Measurements from ENCODE around the gene ZNF891.

ZNF891 gene

DNA sequence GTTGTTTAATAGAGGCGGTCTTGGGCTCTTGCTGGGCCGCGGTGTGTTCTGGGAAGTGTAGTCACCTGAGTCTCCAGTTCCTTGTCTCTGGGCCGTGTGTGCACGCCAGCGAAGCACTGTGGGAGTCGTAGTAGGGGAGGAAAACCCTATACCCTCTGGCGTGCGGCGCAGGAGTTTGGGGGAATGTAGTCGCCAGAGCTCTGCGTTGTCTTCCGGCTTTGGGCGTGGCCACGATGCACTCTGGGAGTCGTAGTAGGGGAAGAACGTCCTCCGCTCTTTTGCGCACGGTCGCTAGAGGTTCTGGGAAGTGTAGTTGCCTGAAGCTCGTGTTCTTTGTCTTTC is 50.1 kb downstream of the ZNF891 start (continued):
- TF ChIP-seq ZNF211 (tag by site-specific recombination; IDR thresholded peaks at IDR 0.05; ENCODE audit: low read depth) (no peak), ZNF768 (tag by site-specific recombination; IDR thresholded peaks at IDR 0.05) (no peak; the same call in 1 of the 2 replicates), ZNF518A (tag by site-specific recombination; conservative IDR thresholded peaks at IDR 0.05; ENCODE audit: low read depth) (peak; percentile 88), ZNF133 (tag by site-specific recombination; IDR thresholded peaks at IDR 0.05) (no peak), ZNF596 (tag by site-specific recombination; IDR thresholded peaks at IDR 0.05) (no peak), ZNF391 (tag by site-specific recombination; IDR thresholded peaks at IDR 0.05; ENCODE audit: borderline replicate concordance, low read depth) (no peak), ZNF629 (tag by site-specific recombination; IDR thresholded peaks at IDR 0.05) (peak; percentile 37), SALL2 (tag by site-specific recombination; IDR thresholded peaks at IDR 0.05; ENCODE audit: borderline replicate concordance) (no peak), SP3 (tag by site-specific recombination; IDR thresholded peaks at IDR 0.05) (peak; percentile 99), ZSCAN4 (tag by site-specific recombination; IDR thresholded peaks at IDR 0.05) (peak; percentile 89), BCL11A (tag by site-specific recombination; IDR thresholded peaks at IDR 0.05; ENCODE audit: low read depth) (no peak), ZFP41 (tag by site-specific recombination; IDR thresholded peaks at IDR 0.05; ENCODE audit: borderline replicate concordance) (no peak), MEIS1 (CRISPR knock-in tag; IDR thresholded peaks at IDR 0.05; ENCODE audit: borderline replicate concordance) (no peak), ZNF514 (tag by site-specific recombination; IDR thresholded peaks at IDR 0.05) (no peak), ZFP3 (tag by site-specific recombination; IDR thresholded peaks at IDR 0.05; ENCODE audit: low read depth) (no peak), ZBTB17 (tag by site-specific recombination; IDR thresholded peaks at IDR 0.05) (peak; percentile 95), HOXD13 (CRISPR knock-in tag; IDR thresholded peaks at IDR 0.05; ENCODE audit: borderline replicate concordance) (no peak), ZNF24 (tag by site-specific recombination; IDR thresholded peaks at IDR 0.05) (no peak)
- TF ChIP-seq, protein P1, sequence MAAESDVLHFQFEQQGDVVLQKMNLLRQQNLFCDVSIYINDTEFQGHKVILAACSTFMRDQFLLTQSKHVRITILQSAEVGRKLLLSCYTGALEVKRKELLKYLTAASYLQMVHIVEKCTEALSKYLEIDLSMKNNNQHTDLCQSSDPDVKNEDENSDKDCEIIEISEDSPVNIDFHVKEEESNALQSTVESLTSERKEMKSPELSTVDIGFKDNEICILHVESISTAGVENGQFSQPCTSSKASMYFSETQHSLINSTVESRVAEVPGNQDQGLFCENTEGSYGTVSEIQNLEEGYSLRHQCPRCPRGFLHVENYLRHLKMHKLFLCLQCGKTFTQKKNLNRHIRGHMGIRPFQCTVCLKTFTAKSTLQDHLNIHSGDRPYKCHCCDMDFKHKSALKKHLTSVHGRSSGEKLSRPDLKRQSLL (tag by site-specific recombination; IDR thresholded peaks at IDR 0.05), result peak; percentile 88
- TF ChIP-seq, protein P2, sequence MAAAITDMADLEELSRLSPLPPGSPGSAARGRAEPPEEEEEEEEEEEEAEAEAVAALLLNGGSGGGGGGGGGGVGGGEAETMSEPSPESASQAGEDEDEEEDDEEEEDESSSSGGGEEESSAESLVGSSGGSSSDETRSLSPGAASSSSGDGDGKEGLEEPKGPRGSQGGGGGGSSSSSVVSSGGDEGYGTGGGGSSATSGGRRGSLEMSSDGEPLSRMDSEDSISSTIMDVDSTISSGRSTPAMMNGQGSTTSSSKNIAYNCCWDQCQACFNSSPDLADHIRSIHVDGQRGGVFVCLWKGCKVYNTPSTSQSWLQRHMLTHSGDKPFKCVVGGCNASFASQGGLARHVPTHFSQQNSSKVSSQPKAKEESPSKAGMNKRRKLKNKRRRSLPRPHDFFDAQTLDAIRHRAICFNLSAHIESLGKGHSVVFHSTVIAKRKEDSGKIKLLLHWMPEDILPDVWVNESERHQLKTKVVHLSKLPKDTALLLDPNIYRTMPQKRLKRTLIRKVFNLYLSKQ (tag by site-specific recombination; IDR thresholded peaks at IDR 0.05; ENCODE audit: borderline replicate concordance), result no peak
- TF ChIP-seq, protein P3, sequence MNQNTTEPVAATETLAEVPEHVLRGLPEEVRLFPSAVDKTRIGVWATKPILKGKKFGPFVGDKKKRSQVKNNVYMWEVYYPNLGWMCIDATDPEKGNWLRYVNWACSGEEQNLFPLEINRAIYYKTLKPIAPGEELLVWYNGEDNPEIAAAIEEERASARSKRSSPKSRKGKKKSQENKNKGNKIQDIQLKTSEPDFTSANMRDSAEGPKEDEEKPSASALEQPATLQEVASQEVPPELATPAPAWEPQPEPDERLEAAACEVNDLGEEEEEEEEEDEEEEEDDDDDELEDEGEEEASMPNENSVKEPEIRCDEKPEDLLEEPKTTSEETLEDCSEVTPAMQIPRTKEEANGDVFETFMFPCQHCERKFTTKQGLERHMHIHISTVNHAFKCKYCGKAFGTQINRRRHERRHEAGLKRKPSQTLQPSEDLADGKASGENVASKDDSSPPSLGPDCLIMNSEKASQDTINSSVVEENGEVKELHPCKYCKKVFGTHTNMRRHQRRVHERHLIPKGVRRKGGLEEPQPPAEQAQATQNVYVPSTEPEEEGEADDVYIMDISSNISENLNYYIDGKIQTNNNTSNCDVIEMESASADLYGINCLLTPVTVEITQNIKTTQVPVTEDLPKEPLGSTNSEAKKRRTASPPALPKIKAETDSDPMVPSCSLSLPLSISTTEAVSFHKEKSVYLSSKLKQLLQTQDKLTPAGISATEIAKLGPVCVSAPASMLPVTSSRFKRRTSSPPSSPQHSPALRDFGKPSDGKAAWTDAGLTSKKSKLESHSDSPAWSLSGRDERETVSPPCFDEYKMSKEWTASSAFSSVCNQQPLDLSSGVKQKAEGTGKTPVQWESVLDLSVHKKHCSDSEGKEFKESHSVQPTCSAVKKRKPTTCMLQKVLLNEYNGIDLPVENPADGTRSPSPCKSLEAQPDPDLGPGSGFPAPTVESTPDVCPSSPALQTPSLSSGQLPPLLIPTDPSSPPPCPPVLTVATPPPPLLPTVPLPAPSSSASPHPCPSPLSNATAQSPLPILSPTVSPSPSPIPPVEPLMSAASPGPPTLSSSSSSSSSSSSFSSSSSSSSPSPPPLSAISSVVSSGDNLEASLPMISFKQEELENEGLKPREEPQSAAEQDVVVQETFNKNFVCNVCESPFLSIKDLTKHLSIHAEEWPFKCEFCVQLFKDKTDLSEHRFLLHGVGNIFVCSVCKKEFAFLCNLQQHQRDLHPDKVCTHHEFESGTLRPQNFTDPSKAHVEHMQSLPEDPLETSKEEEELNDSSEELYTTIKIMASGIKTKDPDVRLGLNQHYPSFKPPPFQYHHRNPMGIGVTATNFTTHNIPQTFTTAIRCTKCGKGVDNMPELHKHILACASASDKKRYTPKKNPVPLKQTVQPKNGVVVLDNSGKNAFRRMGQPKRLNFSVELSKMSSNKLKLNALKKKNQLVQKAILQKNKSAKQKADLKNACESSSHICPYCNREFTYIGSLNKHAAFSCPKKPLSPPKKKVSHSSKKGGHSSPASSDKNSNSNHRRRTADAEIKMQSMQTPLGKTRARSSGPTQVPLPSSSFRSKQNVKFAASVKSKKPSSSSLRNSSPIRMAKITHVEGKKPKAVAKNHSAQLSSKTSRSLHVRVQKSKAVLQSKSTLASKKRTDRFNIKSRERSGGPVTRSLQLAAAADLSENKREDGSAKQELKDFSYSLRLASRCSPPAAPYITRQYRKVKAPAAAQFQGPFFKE (tag by site-specific recombination; IDR thresholded peaks at IDR 0.05; ENCODE audit: borderline replicate concordance), result no peak
- TF ChIP-seq, protein P4, sequence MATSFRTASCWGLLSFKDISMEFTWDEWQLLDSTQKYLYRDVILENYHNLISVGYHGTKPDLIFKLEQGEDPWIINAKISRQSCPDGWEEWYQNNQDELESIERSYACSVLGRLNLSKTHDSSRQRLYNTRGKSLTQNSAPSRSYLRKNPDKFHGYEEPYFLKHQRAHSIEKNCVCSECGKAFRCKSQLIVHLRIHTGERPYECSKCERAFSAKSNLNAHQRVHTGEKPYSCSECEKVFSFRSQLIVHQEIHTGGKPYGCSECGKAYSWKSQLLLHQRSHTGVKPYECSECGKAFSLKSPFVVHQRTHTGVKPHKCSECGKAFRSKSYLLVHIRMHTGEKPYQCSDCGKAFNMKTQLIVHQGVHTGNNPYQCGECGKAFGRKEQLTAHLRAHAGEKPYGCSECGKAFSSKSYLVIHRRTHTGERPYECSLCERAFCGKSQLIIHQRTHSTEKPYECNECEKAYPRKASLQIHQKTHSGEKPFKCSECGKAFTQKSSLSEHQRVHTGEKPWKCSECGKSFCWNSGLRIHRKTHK (tag by site-specific recombination; IDR thresholded peaks at IDR 0.05), result no peak
- TF ChIP-seq, protein P5, sequence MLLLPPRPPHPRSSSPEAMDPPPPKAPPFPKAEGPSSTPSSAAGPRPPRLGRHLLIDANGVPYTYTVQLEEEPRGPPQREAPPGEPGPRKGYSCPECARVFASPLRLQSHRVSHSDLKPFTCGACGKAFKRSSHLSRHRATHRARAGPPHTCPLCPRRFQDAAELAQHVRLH (tag by site-specific recombination; IDR thresholded peaks at IDR 0.05), result peak; percentile 93

Measured in HEK293 (cell line).